GM12878 (cell line): ENCODE measurements around the gene CHMP6. TPM values are rescaled to one million over a fixed set of nuclear protein-coding genes. Genes with fewer than 3 reads are reported as not detected.

Source experiments
- BHLHE40 ChIP-seq, 2 experiments: fragments of 450-650 bp in 1 of 2; IDR thresholded peaks; 2 replicates each; pipeline ENCODE4 v1.6.1; 2011 to 2017; ENCODE audit warnings: low read depth in 2 of 2, borderline replicate concordance in 1 of 2, improper control_type of control experiment in 1 of 2, low read length in 1 of 2, mild to moderate bottlenecking in 1 of 2
- CREB1 ChIP-seq: IDR thresholded peaks from 2 replicates; pipeline ENCODE4 v1.6.1; 2012; ENCODE audit warnings: low read depth, mild to moderate bottlenecking, inconsistent platforms
- EED ChIP-seq: sonication (generic); IDR thresholded peaks from 2 replicates; pipeline ENCODE4 v1.6.1; 2016; ENCODE audit warnings: antibody characterized with exemption, low read depth
- ETV6 ChIP-seq, 2 experiments: fragments of 450-650 bp in 1 of 2; IDR thresholded peaks in 1 of 2; conservative IDR thresholded peaks in 1 of 2; 2 replicates each; pipeline ENCODE4 v1.6.1; 2014; ENCODE audit warnings: antibody characterized with exemption in 1 of 2, borderline replicate concordance in 1 of 2, low read depth in 1 of 2, mild to moderate bottlenecking in 1 of 2, moderate library complexity in 1 of 2
- EZH2 ChIP-seq: IDR thresholded peaks from 2 replicates; pipeline ENCODE4 v1.6.1; 2012; ENCODE audit warnings: low read depth, mild to moderate bottlenecking, control low read depth, inconsistent platforms, low read length, borderline replicate concordance; ENCODE audit not compliant: control insufficient read depth
- MEF2B ChIP-seq: fragments of 450-650 bp; IDR thresholded peaks from 2 replicates; pipeline ENCODE4 v1.6.1; 2018; ENCODE audit warnings: mild to moderate bottlenecking, moderate library complexity; ENCODE audit not compliant: partially characterized antibody, poor library complexity, severe bottlenecking
- POU2F2 ChIP-seq: IDR thresholded peaks from 3 replicates; pipeline ENCODE4 v1.6.1; 2011; ENCODE audit warnings: low read depth, mild to moderate bottlenecking, low read length, borderline replicate concordance
- PRDM15 ChIP-seq: fragments of 450-650 bp; formaldehyde crosslinking; IDR thresholded peaks from 2 replicates; pipeline ENCODE4 v1.4.0; 2020; ENCODE audit warnings: mild to moderate bottlenecking, moderate library complexity
- RCOR1 ChIP-seq: conservative IDR thresholded peaks from 2 replicates; pipeline ENCODE4 v1.6.1; 2012; ENCODE audit warnings: low read depth, low read length, improper control_type of control experiment
- REST ChIP-seq: IDR thresholded peaks from 2 replicates; pipeline ENCODE4 v1.6.1; 2012; ENCODE audit warnings: mild to moderate bottlenecking, low read depth, low read length
- ZBED1 ChIP-seq: IDR thresholded peaks from 2 replicates; pipeline ENCODE4 v1.6.1; 2016; ENCODE audit warnings: borderline replicate concordance
- ZNF207 ChIP-seq: fragments of 450-650 bp; IDR thresholded peaks from 2 replicates; pipeline ENCODE4 v1.6.1; 2014; ENCODE audit warnings: antibody characterized with exemption, mild to moderate bottlenecking, borderline replicate concordance
- polyA plus RNA-seq, 11 experiments: library from polyadenylated mRNA; depleted of rRNA in 4 of 11; unstranded in 6 of 11; stranded (reverse) in 5 of 11; fragments of >200 nt; fragmentation: Nextera tagmentation in 4 of 11; fragmentation: Illumina TruSeq in 1 of 11; extraction: Ambion mirVana in 4 of 11; extraction: Trizol in 1 of 11; gene quantifications; 1 replicate in 1 of 11; 2 replicates in 10 of 11; pipeline versions ENCODE4 v1.2.1 to v1.2.3, GENCODE V29; 2011 to 2016; ENCODE audit warnings: inconsistent platforms in 2 of 11, missing spikeins in 2 of 11, low read depth in 1 of 11
- total RNA-seq, 4 experiments: library from RNA; depleted of rRNA in 3 of 4; stranded (reverse); fragments of >200 nt in 3 of 4; fragmentation: Illumina TruSeq in 1 of 4; extraction: Trizol in 1 of 4; gene quantifications; 2 replicates each; pipeline versions ENCODE4 v1.2.1 to v1.2.3, GENCODE V29; 2013 to 2021

The CHMP6 gene
- total and polyA plus RNA-seq, 10 of the 15 experiments (the other 5 are each of a cell fraction or from before 2014, with no cell fraction given), result 0.21 to 37.9 (median 14.7) TPM

- no peak for TF ChIP-seq ETV6 (conservative IDR thresholded peaks at IDR 0.05 in 1 of 2, IDR thresholded peaks at IDR 0.05 in 1 of 2; ENCODE audit: borderline replicate concordance in 1 of 2, low read depth in 1 of 2)
- TF ChIP-seq EZH2, result no peak
- TF ChIP-seq EED, result no peak
- no peak for TF ChIP-seq POU2F2
- no peak for TF ChIP-seq PRDM15 (CRISPR knock-in tag)
- TF ChIP-seq REST, result no peak
- no peak for TF ChIP-seq BHLHE40 (IDR thresholded peaks at IDR 0.05; ENCODE audit: borderline replicate concordance in 1 of 2, low read depth in 2 of 2, low read length in 1 of 2)
- TF ChIP-seq ZNF207, result no peak
- no peak for TF ChIP-seq ZBED1
- no peak for TF ChIP-seq RCOR1
- no peak for TF ChIP-seq CREB1
- no peak for TF ChIP-seq MEF2B
These were observed 52.8 kb downstream of the CHMP6 start (continued) for GRCh38 chr17:81044428-81044763.
